HG02610 (cell line): ENCODE results near the gene SH3RF3.
"Not testable (repeated sequence)": the region's sequence is repeated elsewhere in the genome, so short reads cannot be mapped to it uniquely, and the experiment has no call there.

Experiments used
- ATAC-seq: cut with Tn5 transposase; IDR thresholded peaks from one replicate; pipeline ENCODE4 v1.9.1; 2021; ENCODE audit warnings: mild to moderate bottlenecking, moderate library complexity; ENCODE audit not compliant: unreplicated experiment

Gene SH3RF3

DNA sequence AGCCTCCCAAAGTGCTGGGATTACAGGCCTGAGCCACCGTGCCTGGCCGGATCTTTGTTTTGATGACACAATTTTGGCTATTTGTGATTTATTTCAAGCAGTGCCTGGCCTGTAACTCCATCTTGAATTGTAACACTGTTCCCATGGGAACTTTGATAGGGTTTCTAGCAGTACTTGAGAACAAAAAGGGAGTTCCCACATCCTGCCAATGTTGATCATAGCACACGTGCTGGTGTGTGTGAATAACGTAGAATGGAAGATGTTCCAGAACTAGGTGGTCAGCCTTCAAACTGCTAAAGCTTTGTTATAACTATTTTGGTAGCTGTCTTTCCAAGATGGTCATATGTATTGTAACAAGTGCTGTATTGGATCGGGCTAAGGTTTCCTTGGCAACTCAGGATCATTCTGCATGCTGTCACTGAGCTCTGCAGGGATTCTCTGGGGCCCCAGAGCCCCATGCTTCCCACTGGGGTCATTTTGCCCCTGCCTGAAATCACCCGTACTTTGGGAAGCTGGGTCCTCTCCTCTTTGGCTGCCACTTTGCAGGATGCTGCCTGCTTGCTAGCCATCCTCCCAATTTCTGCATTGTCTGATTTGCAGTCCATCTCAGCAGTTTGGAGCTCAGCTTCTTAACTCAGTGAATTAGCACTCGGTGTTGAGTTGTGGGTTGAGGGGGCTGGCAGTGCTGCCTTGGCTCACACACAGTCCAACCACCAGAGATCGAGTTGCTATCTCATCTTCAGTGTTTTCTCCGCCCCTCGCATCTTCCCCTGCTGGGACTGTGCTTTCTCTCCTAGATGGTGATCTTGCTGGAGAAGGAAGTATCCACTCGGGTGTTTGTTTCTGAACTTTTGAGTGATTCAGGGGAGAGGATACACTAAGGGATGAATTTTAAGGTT lies 26.8 kb downstream of the SH3RF3 start:
- ATAC-seq = no peak

GRCh38 chr2:109157563-109158105 lies 28.6 kb downstream of the SH3RF3 start:
- no peak for ATAC-seq

DNA sequence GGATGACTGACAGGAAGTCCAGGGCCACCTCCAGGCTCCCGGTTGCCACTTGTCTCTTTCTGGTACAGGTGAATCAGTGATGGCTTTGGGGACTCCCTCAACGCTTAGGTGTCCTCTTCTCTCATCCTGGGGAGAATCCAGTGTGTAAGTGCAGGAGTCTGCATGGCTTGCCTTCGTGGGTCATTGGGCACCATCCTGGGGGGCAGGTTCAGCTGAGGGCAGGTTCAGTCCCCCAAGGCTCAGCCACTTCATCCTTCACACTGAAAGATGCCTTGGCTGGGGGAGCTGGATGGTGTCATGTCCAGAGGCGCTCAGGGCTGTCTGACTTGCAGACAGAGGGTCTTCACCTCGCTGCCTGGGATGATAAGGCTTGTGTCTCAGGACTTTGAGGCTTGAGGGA lies 29.2 kb downstream of the SH3RF3 start:
- no peak for ATAC-seq

- ATAC-seq = no peak
Observed at GRCh38 chr2:109159096-109159495, 30.1 kb downstream of the SH3RF3 start.

DNA sequence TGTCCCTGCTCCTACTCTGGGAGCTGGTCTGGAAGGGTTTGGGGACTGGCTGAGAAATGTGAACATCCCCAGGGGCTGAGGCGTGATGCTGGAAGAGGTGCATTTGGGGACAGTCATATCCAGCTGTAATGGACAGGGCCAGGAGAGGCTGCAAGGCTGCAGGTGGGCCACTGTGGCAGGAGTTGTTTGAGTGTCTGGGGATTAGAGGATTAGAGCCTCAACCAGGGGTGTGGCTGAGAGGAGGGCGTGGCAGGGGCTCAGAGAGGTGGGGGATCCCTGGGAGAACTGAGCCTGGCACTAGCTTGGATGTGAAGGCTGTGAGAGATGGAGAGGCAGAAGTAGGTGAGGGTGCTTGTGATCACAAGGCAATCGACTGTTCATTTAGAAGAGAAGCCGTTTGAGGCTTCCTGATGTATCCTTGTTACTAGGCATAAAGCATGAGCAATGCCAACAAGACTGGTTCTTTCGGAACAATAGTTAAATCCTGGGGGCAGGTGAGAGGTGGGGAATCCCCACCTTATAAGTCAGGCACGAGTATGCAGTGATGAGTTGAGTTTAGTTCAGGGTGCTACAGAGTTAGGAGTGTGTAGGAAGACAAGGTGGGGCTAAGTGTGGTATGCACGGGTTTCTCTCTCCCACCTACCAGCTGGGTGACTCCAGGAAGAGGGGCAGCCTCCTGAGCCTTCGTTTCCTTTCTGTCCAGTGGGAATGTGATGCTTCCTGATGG lies 31.9 kb downstream of the SH3RF3 start:
- ATAC-seq = no peak

GRCh38 chr2:109162367-109162766 lies 33.4 kb downstream of the SH3RF3 start:
- ATAC-seq = not testable (repeated sequence)

DNA sequence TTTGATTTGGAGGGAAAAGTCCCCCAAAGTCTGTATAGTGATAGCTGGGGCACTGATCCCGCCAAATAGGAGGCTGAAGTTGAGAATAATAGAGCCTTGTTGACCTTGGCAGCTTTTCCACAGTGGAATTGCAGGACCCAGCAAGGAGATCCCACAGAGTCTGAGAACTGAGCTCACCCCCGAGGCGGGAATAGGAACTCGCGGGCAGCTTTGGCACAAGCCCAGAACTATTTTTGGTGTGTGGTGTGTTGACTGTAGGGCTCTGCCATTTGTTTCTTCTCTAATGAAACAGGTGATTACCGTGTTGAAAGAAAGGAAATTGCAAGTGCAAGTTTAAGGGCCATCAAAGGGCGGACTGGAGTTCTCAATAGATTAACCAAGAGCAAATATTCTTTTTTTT lies 34.0 kb downstream of the SH3RF3 start:
- no peak for ATAC-seq

- ATAC-seq = no peak
Observed at GRCh38 chr2:109164311-109164710, 35.3 kb downstream of the SH3RF3 start.

DNA sequence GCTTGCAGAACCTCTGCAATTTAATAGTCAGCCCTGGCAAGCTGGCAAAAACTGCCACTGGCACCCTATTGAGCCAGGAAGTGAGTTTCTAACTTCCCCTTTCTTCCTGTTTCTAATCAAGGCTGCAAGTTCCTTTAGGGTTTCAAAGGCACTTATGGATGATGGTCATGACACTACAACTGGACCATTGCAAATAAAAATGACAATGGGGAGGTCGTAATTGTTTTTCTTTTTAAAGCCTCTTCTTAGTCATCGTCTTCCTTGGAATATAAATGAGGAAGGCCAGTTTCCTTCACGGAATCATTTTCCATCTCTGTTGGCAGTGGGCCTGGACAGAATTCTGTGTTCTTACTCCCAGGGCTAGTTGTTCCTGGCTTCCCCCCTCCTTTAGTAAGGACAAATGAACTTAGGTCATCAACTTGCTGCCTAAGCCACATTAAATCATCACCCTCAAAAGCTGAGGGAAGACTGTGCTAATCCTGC lies 35.8 kb downstream of the SH3RF3 start:
- ATAC-seq = no peak

DNA sequence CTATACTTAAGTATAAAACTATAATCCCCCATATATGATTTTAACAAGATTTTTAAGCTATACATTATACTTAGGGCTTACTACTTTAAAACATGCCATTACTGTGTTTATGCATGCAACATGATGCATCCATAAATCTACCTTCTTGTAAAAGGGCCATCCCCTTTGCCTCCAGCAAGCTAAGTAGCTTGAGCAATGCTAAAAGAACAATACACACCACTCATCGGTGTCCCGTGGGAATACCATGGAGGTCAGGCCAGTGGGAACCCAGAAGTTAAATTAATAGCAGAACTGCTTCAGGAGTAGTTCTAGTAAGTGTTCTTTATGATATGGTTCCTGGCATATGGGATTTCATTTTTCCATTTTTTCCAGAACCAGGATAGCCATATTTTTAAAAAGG lies 37.8 kb downstream of the SH3RF3 start:
- ATAC-seq = no peak

GRCh38 chr2:109168086-109168485 lies 39.1 kb downstream of the SH3RF3 start:
- no peak for ATAC-seq

GRCh38 chr2:109168716-109169115 lies 39.7 kb downstream of the SH3RF3 start:
- ATAC-seq = no peak

DNA sequence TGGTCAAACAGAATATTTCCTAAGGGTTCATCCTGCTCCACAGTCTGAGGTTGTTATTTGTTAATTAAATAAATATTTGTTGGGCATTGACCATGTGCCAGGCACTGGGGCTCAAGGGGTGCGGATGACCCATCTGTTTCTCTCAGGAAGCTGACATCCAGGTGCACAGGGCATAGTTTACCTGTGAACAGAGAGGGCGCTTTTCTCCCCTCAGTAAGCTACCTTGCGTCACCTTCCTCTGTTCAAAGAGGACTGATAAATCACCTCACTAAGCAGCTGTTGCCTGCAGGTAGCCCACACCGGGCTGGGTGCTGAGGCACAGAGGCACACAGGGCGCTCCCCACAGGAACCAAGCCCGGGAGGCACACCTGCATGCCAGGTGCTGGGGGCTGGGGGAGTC lies 41.6 kb downstream of the SH3RF3 start:
- ATAC-seq = no peak

GRCh38 chr2:109171444-109172334 lies 42.7 kb downstream of the SH3RF3 start:
- ATAC-seq = no peak

GRCh38 chr2:109172556-109173105 lies 43.6 kb downstream of the SH3RF3 start:
- ATAC-seq = no peak

- ATAC-seq = no peak
Observed at GRCh38 chr2:109173311-109174171, 44.5 kb downstream of the SH3RF3 start.

DNA sequence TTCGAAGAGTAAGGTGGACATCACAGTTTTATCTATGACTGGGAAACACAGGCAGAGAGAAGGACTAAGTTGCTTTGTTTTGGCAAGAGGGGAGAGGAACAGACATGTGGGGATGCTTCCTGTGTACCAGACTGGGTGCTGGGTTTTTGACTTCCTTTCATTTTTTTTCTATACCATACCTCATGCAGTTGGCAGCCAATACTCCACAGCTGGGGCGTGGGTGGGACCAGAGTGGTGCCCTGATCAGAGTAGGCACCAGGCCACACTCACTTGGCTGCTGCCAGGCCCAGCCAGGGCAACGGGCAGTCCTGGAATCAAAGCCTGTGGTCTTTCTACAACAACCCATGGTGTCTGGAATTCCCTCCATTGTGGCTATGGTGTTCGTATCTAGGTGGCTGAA lies 45.2 kb downstream of the SH3RF3 start:
- ATAC-seq = no peak

DNA sequence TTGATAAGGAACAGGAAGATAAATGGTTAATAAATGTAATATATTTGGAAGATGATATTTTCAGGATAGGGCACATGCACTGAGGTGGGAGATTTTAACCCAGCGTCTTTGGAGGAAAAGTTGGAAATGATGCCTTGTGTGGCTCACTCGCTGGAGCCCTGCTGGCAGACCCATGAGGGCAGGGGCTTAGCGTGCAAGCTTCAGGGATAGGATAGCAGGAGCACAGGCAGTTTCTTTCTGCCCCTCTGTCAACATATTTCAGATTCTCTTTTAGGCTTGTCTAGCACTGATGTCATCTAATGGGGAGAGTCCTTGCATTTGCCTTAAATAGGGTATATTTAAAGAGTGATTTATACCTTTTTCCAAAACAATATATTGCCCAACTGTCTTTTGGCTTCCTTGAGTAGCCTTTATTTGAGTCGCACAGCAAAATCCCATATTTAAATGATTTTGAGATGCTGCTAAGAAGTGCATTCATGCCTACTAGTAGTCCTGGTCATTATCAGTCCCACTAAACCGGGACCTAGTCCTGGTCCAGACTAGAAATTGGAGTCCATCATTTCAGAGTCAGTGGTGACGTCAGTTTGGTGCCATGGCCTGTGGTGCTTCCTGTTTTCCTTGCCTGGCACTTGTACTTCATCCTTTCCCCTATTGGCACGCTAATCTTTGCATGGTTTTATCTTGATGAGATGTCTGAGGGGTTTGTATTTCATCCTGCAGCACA lies 45.8 kb downstream of the SH3RF3 start:
- no peak for ATAC-seq

- ATAC-seq = no peak
Observed at GRCh38 chr2:109175350-109175678, 46.3 kb downstream of the SH3RF3 start.
